ENCODE measurements around the gene CRYGC. TPM values are rescaled to one million over a fixed set of nuclear protein-coding genes. Genes with fewer than 3 reads are reported as not detected.

Gene CRYGC
- total and polyA plus RNA-seq, 2 donors (not counting 1 experiment from before 2014, with no cell fraction given), result not detected

GRCh38 chr2:208083807-208084206, 45.8 kb downstream of the CRYGC start:
- DNase-seq (no peak), ATAC-seq (ENCODE audit: low read depth) (no peak)
- Mint-ChIP-seq H3K4me1 (no peaks in the 10 kb centered on the region), H3K27ac (no peak overlapping the region), H3K9me3 (ENCODE audit: insufficient read depth) (peaks cover 2% of the 10 kb centered on the region), H3K27me3 (peaks cover 47% of the 10 kb centered on the region), H3K4me3 (no peak overlapping the region)
- Histone ChIP-seq H3K9me3 (ENCODE audit: control extremely low read depth in 1 of 3, control insufficient read depth in 2 of 3, insufficient read depth in 1 of 3, low read length in 2 of 3) (peaks cover 0 to 1% (median 0%) of the 10 kb centered on the region in 3 donors), H3K79me2 (ENCODE audit: control insufficient read depth, insufficient read depth, low read length) (no peaks in the 10 kb centered on the region), H3K4me2 (replicated peaks; ENCODE audit: low read depth, low read length, poor library complexity, severe bottlenecking) (no peak overlapping the region), H3K27ac (ENCODE audit: low read length in 2 of 2) (no peak overlapping the region), H3K27me3 (replicated peaks in 1 of 4; ENCODE audit: control extremely low read depth in 1 of 4, control insufficient read depth in 3 of 4, insufficient read depth in 4 of 4, low read length in 3 of 4) (peaks cover 0 to 3% (median 0%) of the 10 kb centered on the region in 4 experiments), H4K20me1 (ENCODE audit: control insufficient read depth, insufficient read depth, low read length, poor library complexity, severe bottlenecking) (no peaks in the 10 kb centered on the region), H3K9ac (ENCODE audit: low read length) (no peak overlapping the region), H2AFZ (ENCODE audit: insufficient read depth, low read depth, low read length, poor library complexity, severe bottlenecking) (no peak overlapping the region), H3K4me3 (ENCODE audit: control extremely low read depth in 1 of 5, extremely low read depth in 1 of 5, insufficient read depth in 1 of 5, low read depth in 2 of 5, low read length in 4 of 5) (no peak overlapping the region), H3K36me3 (replicated peaks in 1 of 2; ENCODE audit: control extremely low read depth in 1 of 2, control insufficient read depth in 1 of 2, extremely low read depth in 1 of 2, insufficient read depth in 2 of 2, low read length in 1 of 2) (no peaks in the 10 kb centered on the region), H3K4me1 (ENCODE audit: control insufficient read depth in 2 of 2, insufficient read depth in 2 of 2, low read length in 2 of 2) (no peaks in the 10 kb centered on the region)
- intact Hi-C loops (cut with micrococcal nuclease), result no loop called here
- CTCF ChIA-PET, result interaction anchor here (2.0 kb wide), 1 partner anchor 10 kb away, joined by 8 read pairs; no protein-coding TSS in a partner anchor
- POLR2A ChIA-PET, result no interaction called here
- TF ChIP-seq CTCF (IDR thresholded peaks at IDR 0.05), result no peak
- TF ChIP-seq EZH2 (IDR thresholded peaks at IDR 0.05; ENCODE audit: borderline replicate concordance, insufficient read depth, low read depth, low read length, poor library complexity, severe bottlenecking), result no peak

Other genes starting within 250 kb of the CRYGC start
- 17.7 and 19.5 TPM in 2 replicates for gene PLEKHM3, start 104.3 kb downstream of the CRYGC start, total RNA-seq
- 4.0 and 5.3 TPM in 2 replicates for gene PLEKHM3, start 104.3 kb downstream of the CRYGC start, polyA plus RNA-seq
- gene CRYGD, start 5.3 kb downstream of the CRYGC start, total RNA-seq, result not detected in 2 replicates
- not detected in 2 replicates for gene CRYGD, start 5.3 kb downstream of the CRYGC start, polyA plus RNA-seq
- not detected in 2 replicates for gene CRYGB, start 16.3 kb upstream of the CRYGC start, total RNA-seq
- not detected in 2 replicates for gene CRYGB, start 16.3 kb upstream of the CRYGC start, polyA plus RNA-seq
- not detected in 2 replicates for gene CRYGA, start 33.8 kb upstream of the CRYGC start, total RNA-seq
- not detected in 2 replicates for gene CRYGA, start 33.8 kb upstream of the CRYGC start, polyA plus RNA-seq
- gene C2orf80, start 60.2 kb upstream of the CRYGC start, total RNA-seq, result not detected in 2 replicates
- not detected in 2 replicates for gene C2orf80, start 60.2 kb upstream of the CRYGC start, polyA plus RNA-seq
- 41.4 TPM in 2 replicates for gene IDH1, start 125.2 kb upstream of the CRYGC start, total RNA-seq
- gene IDH1, start 125.2 kb upstream of the CRYGC start, polyA plus RNA-seq, result 13.9 and 15.7 TPM in 2 replicates
- 79.3 and 80.9 TPM in 2 replicates for gene PIKFYVE, start 136.4 kb upstream of the CRYGC start, total RNA-seq
- 20.3 and 37.6 TPM in 2 replicates for gene PIKFYVE, start 136.4 kb upstream of the CRYGC start, polyA plus RNA-seq